Astrocyte of the spinal cord (primary cell): ENCODE results near the gene YOD1.

Experiments
- DNase-seq: peaks from one replicate; pipeline ENCODE4 v3.0.0; 2011; ENCODE audit warnings: low read depth, low spot score
- H3K4me3 ChIP-seq: 2 replicates; pipeline ENCODE4 v1.5.1; 2011; ENCODE audit warnings: low read depth, mild to moderate bottlenecking, low read length, moderate library complexity
- CTCF ChIP-seq: IDR thresholded peaks from 2 replicates; pipeline ENCODE4 v1.5.1; 2012; ENCODE audit warnings: low read depth, mild to moderate bottlenecking, low read length, inconsistent platforms
- in situ Hi-C: cut with HindIII; loops from 2 replicates; pipeline ENCODE4 v1.10.0; 2017; ENCODE audit warnings: low sequenced_read_pairs

The YOD1 gene

DNA sequence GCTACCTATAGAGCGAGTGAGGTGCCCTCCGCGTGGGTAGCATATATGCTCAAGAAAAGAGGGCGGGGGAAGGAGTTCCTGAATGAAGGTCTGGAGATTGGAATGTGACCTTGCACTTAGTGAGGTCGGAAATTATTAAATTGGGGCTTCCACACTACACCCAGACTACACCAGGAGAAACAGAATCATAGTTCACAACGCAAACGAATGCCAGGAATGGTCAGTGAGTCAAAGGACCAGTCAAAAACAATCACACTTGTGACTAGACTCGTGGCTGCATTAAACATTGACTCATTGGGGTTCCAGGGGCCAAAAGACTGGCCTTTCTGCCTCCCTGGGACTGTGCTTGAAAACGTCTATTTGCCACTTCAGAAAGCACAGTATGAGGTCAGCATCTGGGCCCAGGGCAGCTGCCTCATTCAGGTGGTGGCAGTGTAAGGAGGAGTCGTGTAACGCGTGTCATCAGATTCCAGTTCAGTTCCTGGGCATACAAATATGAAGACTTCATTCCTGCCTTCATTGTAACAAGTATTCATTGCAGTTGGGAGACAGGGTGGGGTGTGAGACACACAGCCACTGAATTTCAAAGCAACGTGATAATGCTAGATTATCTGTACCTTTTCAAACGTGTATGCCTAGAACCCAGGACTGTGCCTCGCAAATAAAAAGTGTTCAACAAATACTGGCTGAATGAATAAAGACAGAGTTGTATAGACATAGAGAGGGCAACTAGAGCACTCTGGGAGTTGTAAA, at the start of gene YOD1:
YOD1 (minus strand) TSS at position 18 of the 753 bp plus-strand sequence. CDS start 178 bp downstream, outside the sequence.
- no peak for TF ChIP-seq CTCF
- no peak for DNase-seq
- H3K4me3 ChIP-seq: peak within 1 kb of the TSS; percentile 85
- in situ Hi-C loops: no loop called here

DNA sequence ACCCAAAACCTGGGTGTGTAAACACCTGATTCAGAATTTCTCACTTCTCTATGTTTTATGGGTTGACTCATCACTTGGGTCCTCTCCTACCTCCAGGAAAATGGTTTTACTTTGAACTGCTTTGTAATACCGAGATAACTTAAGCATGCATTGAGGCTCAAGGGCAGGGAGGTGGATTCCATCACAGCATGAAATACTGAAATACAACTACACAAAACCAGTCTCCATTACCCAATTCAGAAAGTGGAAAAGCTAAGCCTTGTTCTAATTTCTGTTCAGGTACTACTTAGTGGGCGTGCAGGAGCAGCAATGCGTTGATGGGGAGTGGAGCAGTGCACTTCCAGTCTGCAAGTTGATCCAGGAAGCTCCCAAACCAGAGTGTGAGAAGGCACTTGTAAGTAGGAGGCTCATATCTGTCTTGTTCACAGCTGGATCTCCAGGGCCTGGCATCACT, 46.9 kb upstream of the YOD1 start:
- no peak overlapping the region for H3K4me3 ChIP-seq
- TF ChIP-seq CTCF: no peak
- in situ Hi-C loops: no loop called here
- DNase-seq: no peak

DNA sequence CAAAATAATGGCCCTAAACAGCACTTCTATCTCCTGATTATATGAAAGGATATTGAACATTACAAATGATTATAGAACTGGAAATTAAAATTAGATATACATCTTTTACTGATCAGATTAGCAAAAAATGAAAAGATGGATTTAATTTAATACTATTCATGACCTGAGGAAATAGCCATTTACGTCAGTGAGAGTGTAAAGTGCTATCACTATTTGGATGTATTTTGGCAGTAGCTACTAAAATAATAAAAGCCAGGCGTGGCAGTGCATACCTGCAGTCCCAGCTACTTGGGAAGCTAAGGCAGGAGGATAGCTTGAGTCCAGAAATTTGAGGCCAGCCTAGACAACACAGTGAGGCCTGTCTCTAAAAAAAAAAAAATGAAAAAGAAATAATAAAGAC, 42.9 kb upstream of the YOD1 start:
- no peak for DNase-seq
- no peak overlapping the region for H3K4me3 ChIP-seq
- in situ Hi-C loops: no loop called here
- no peak for TF ChIP-seq CTCF

- no peak for DNase-seq
- in situ Hi-C loops: no loop called here
- no peak overlapping the region for H3K4me3 ChIP-seq
- no peak for TF ChIP-seq CTCF
Observed at GRCh38 chr1:207091200-207091908, 40.3 kb upstream of the YOD1 start.

DNA sequence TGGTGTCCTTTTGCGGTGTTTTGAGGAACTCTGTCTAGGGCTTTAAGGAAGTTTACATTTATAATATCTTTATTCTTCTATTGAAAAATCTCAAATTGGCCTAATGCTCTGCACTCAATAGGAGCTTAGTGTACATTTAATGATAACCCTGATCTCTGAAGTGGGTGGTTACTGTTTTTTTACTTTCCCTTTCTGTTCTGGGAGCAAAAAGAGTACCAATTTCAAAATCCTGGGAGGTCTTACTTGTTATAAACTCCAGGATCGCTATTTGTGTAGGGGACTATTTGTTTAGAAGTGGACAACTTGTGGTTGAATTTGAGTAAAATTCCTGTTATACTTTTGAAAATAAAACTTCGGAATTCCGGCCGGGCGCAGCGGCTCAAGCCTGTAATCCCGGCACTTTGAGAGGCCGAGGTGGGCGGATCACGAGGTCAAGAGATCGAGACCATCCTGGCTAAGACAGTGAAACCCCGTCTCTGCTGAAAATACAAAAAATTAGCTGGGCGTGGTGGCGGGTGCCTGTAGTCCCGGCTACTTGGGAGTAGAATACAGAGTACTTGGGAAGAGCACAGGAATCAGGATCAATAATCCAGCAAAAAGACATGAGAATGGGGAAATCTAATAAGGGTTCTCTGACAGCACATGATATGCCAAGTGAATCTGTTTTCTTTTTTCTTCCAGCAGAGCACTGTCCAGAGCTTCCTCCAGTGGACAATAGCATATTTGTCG, 38.8 kb upstream of the YOD1 start:
- no peak for DNase-seq
- in situ Hi-C loops: no loop called here
- no peak overlapping the region for H3K4me3 ChIP-seq
- TF ChIP-seq CTCF: no peak
